H1 (cell line): ENCODE measurements around the gene DAO. TPM values are rescaled to one million over a fixed set of nuclear protein-coding genes. Genes with fewer than 3 reads are reported as not detected.

Source experiments
- CTCF ChIA-PET: fragments of 300-600 bp; sonication (Branson Sonifier 250); formaldehyde crosslinking; loops from one replicate; lab custom pipeline; 2021; ENCODE audit not compliant: partially characterized antibody; lab: Charles Lee
- POLR2A ChIA-PET: fragments of 300-600 bp; sonication (Branson Sonifier 250); formaldehyde crosslinking; loops from one replicate; lab custom pipeline; 2021; ENCODE audit warnings: inconsistent platforms; ENCODE audit not compliant: partially characterized antibody; lab: Charles Lee
- DNase-seq, 2 experiments: peaks; one replicate each; pipeline versions ENCODE4 v3.0.0 to v3.0.0-alpha.2; 2010 to 2022; ENCODE audit warnings: low spot score in 2 of 2, low read depth in 1 of 2, mixed read lengths in 1 of 2
- FAIRE-seq: peaks from 2 replicates; lab custom pipeline; 2011; peaks lifted over from hg19 to GRCh38; lab: Jason Lieb, UNC
- H2AFZ ChIP-seq: 2 replicates; pipeline ENCODE4 v1.8.1; 2012; ENCODE audit warnings: low read length, inconsistent platforms
- H2AK5ac ChIP-seq: 2 replicates; pipeline ENCODE4 v1.6.1; 2013; ENCODE audit warnings: low read depth, low read length
- H2BK120ac ChIP-seq: replicated peaks from 2 replicates; pipeline ENCODE3; 2013; ENCODE audit warnings: low read depth, low read length, inconsistent platforms
- H2BK12ac ChIP-seq: 2 replicates; pipeline ENCODE4 v1.6.1; 2013; ENCODE audit warnings: low read depth, low read length
- H2BK15ac ChIP-seq: 2 replicates; pipeline ENCODE4 v1.6.1; 2013; ENCODE audit warnings: low read length
- H2BK20ac ChIP-seq: 2 replicates; pipeline ENCODE4 v1.6.1; 2013; ENCODE audit warnings: low read length
- H2BK5ac ChIP-seq: 2 replicates; pipeline ENCODE4 v1.6.1; 2013; ENCODE audit warnings: low read depth, low read length
- H3K14ac ChIP-seq: 2 replicates; pipeline ENCODE4 v1.6.1; 2013; ENCODE audit warnings: inconsistent platforms; ENCODE audit not compliant: insufficient read length
- H3K18ac ChIP-seq: 2 replicates; pipeline ENCODE4 v1.6.1; 2013; ENCODE audit warnings: low read length; ENCODE audit errors: extremely low read depth
- H3K23ac ChIP-seq: 2 replicates; pipeline ENCODE4 v1.6.1; 2013; ENCODE audit warnings: inconsistent platforms; ENCODE audit not compliant: insufficient read length
- H3K23me2 ChIP-seq: 2 replicates; pipeline ENCODE4 v1.6.1; 2013; ENCODE audit warnings: low read depth, low read length
- H3K27ac ChIP-seq: 2 replicates; pipeline ENCODE4 v1.6.1; 2011; ENCODE audit warnings: low read depth, low read length, inconsistent platforms
- H3K27me3 ChIP-seq, 4 experiments: replicated peaks in 1 of 4; 1 replicate in 1 of 4; 2 replicates in 3 of 4; pipeline versions ENCODE4 v1.6.1 to v1.8.1; 2011 to 2013; ENCODE audit warnings: low read length in 3 of 4, mild to moderate bottlenecking in 3 of 4, inconsistent platforms in 2 of 4, mixed read lengths in 2 of 4, moderate library complexity in 1 of 4; ENCODE audit not compliant: control insufficient read depth in 3 of 4, insufficient read depth in 3 of 4; ENCODE audit errors: extremely low read depth in 1 of 4
- H3K36me3 ChIP-seq, 4 experiments: 2 replicates each; pipeline versions ENCODE4 v1.6.1 to v1.8.1; 2011 to 2013; ENCODE audit warnings: mild to moderate bottlenecking in 4 of 4, low read length in 3 of 4, moderate library complexity in 2 of 4, control low read depth in 1 of 4, inconsistent platforms in 1 of 4; ENCODE audit not compliant: insufficient read depth in 4 of 4, control insufficient read depth in 2 of 4
- H3K4ac ChIP-seq: replicated peaks from 2 replicates; pipeline ENCODE3; 2013; ENCODE audit warnings: low read length, low read depth, mixed read lengths, inconsistent platforms; ENCODE audit not compliant: insufficient read length
- H3K4me1 ChIP-seq, 4 experiments: replicated peaks in 1 of 4; 1 replicate in 1 of 4; 2 replicates in 3 of 4; pipeline versions ENCODE4 v1.6.1 to v1.8.1; 2011 to 2013; ENCODE audit warnings: low read length in 3 of 4, inconsistent platforms in 2 of 4, mixed read lengths in 1 of 4; ENCODE audit not compliant: insufficient read depth in 4 of 4, control insufficient read depth in 3 of 4
- H3K4me2 ChIP-seq, 2 experiments: 2 replicates each; pipeline versions ENCODE4 v1.6.1 to v1.8.1; 2011 to 2013; ENCODE audit warnings: low read depth in 2 of 2, low read length in 2 of 2, control low read depth in 1 of 2, inconsistent platforms in 1 of 2, mild to moderate bottlenecking in 1 of 2; ENCODE audit not compliant: insufficient read depth in 1 of 2
- H3K4me3 ChIP-seq, 4 experiments: fragments of 200-600, 300-600 bp in 1 of 4; sonication (generic), shearing (Covaris generic), sonication (Bioruptor Twin) in 1 of 4; 2 replicates each; pipeline versions ENCODE4 v1.5.1 to v1.8.1; 2011 to 2016; ENCODE audit warnings: low read length in 4 of 4, low read depth in 3 of 4, control low read depth in 2 of 4, inconsistent platforms in 2 of 4, mild to moderate bottlenecking in 2 of 4, mixed read lengths in 1 of 4, moderate library complexity in 1 of 4; ENCODE audit not compliant: insufficient read depth in 2 of 4; ENCODE audit errors: extremely low read depth in 1 of 4
- H3K56ac ChIP-seq: replicated peaks from 2 replicates; pipeline ENCODE3; 2013; ENCODE audit warnings: low read depth, mild to moderate bottlenecking, mixed read lengths, low read length, inconsistent platforms; ENCODE audit not compliant: insufficient read length
- H3K79me1 ChIP-seq: 2 replicates; pipeline ENCODE4 v1.6.1; 2013; ENCODE audit warnings: low read depth, low read length, control low read depth
- H3K79me2 ChIP-seq, 2 experiments: 2 replicates each; pipeline versions ENCODE4 v1.6.1 to v1.8.1; 2012 to 2013; ENCODE audit warnings: low read length in 2 of 2, mild to moderate bottlenecking in 2 of 2, inconsistent platforms in 1 of 2; ENCODE audit not compliant: insufficient read depth in 2 of 2, control insufficient read depth in 1 of 2
- H3K9ac ChIP-seq, 4 experiments: replicated peaks in 1 of 4; 1 replicate in 1 of 4; 2 replicates in 3 of 4; pipeline versions ENCODE4 v1.6.1 to v1.8.1; 2011 to 2013; ENCODE audit warnings: low read depth in 3 of 4, low read length in 3 of 4, control low read depth in 2 of 4, mild to moderate bottlenecking in 2 of 4, moderate library complexity in 2 of 4, inconsistent platforms in 1 of 4; ENCODE audit errors: extremely low read depth in 1 of 4
- H3K9me3 ChIP-seq, 2 experiments: 2 replicates each; pipeline versions ENCODE4 v1.6.1 to v1.8.1; 2012 to 2013; ENCODE audit warnings: mild to moderate bottlenecking in 2 of 2, moderate library complexity in 2 of 2, control low read depth in 1 of 2, inconsistent platforms in 1 of 2, low read depth in 1 of 2, low read length in 1 of 2, mixed read lengths in 1 of 2; ENCODE audit not compliant: insufficient read depth in 2 of 2
- H4K20me1 ChIP-seq, 2 experiments: replicated peaks in 1 of 2; 2 replicates each; pipeline versions ENCODE3 to v1.8.1; 2011 to 2013; ENCODE audit warnings: inconsistent platforms in 2 of 2, low read length in 2 of 2, mild to moderate bottlenecking in 1 of 2; ENCODE audit not compliant: insufficient read depth in 2 of 2, control insufficient read depth in 1 of 2
- H4K5ac ChIP-seq: 2 replicates; pipeline ENCODE4 v1.6.1; 2013; ENCODE audit warnings: low read length, low read depth, mixed read lengths, inconsistent platforms; ENCODE audit not compliant: insufficient read length
- H4K8ac ChIP-seq: 2 replicates; pipeline ENCODE4 v1.8.0; 2013; ENCODE audit warnings: mild to moderate bottlenecking, moderate library complexity, low read length, inconsistent platforms; ENCODE audit not compliant: insufficient read depth; ENCODE audit errors: extremely low read depth
- H4K91ac ChIP-seq: replicated peaks from 2 replicates; pipeline ENCODE3; 2013; ENCODE audit warnings: low read length, mixed read lengths, inconsistent platforms; ENCODE audit not compliant: insufficient read length
- CHD2 ChIP-seq: IDR thresholded peaks from 2 replicates; pipeline ENCODE4 v1.6.1; 2012; ENCODE audit warnings: low read length, improper control_type of control experiment
- CTBP2 ChIP-seq: IDR thresholded peaks from 2 replicates; pipeline ENCODE4 v1.7.0; 2011; ENCODE audit warnings: borderline replicate concordance, mild to moderate bottlenecking, moderate library complexity, mixed read lengths, low read length; ENCODE audit not compliant: insufficient read depth, insufficient read length
- EP300 ChIP-seq, 2 experiments: IDR thresholded peaks; 1 replicate in 1 of 2; 2 replicates in 1 of 2; pipeline ENCODE4 v1.6.1; 2011 to 2012; ENCODE audit warnings: low read depth in 2 of 2, low read length in 2 of 2, mild to moderate bottlenecking in 2 of 2, borderline replicate concordance in 1 of 2, inconsistent platforms in 1 of 2, moderate library complexity in 1 of 2
- EZH2 ChIP-seq: fragments of 200-600 bp; sonication (generic); IDR thresholded peaks from 2 replicates; pipeline ENCODE4 v1.7.1; 2012; ENCODE audit warnings: low read depth, mild to moderate bottlenecking, moderate library complexity, low read length, inconsistent platforms; ENCODE audit not compliant: severe bottlenecking
- HDAC6 ChIP-seq: IDR thresholded peaks from one replicate; pipeline ENCODE4 v1.7.1; 2012; ENCODE audit warnings: low read depth, mild to moderate bottlenecking, inconsistent platforms, low read length, moderate library complexity
- KDM4A ChIP-seq: IDR thresholded peaks from one replicate; pipeline ENCODE4 v1.7.1; 2012; ENCODE audit warnings: low read depth, mild to moderate bottlenecking, moderate library complexity, low read length, inconsistent platforms; ENCODE audit not compliant: severe bottlenecking
- RAD21 ChIP-seq, 2 experiments: IDR thresholded peaks in 1 of 2; conservative IDR thresholded peaks in 1 of 2; 2 replicates each; pipeline ENCODE4 v1.6.1; 2011; ENCODE audit warnings: low read depth in 2 of 2, low read length in 2 of 2, improper control_type of control experiment in 1 of 2, inconsistent platforms in 1 of 2, mild to moderate bottlenecking in 1 of 2, moderate library complexity in 1 of 2
- SIN3A ChIP-seq, 2 experiments: IDR thresholded peaks in 1 of 2; conservative IDR thresholded peaks in 1 of 2; 2 replicates each; pipeline ENCODE4 v1.6.1; 2011 to 2012; ENCODE audit warnings: low read length in 2 of 2, improper control_type of control experiment in 1 of 2, low read depth in 1 of 2, mild to moderate bottlenecking in 1 of 2
- SIX5 ChIP-seq: IDR thresholded peaks from 2 replicates; pipeline ENCODE4 v1.6.1; 2011; ENCODE audit warnings: mild to moderate bottlenecking, low read depth, low read length
- SP4 ChIP-seq: IDR thresholded peaks from 2 replicates; pipeline ENCODE4 v1.6.1; 2012; ENCODE audit warnings: low read length, inconsistent platforms
- SRF ChIP-seq: IDR thresholded peaks from 2 replicates; pipeline ENCODE4 v1.6.1; 2011; ENCODE audit warnings: mild to moderate bottlenecking, low read depth, low read length, moderate library complexity
- WGBS, 2 experiments: shearing (Covaris generic) in 1 of 2; methylation state at CpG; one replicate each; pipeline versions ENCODE4 v1.1.6 to v1.1.7; 2013 to 2015; ENCODE audit warnings: low lambda C conversion rate in 2 of 2, mixed read lengths in 2 of 2, inconsistent platforms in 1 of 2, low coverage in 1 of 2, missing lambda C conversion rate in 1 of 2; ENCODE audit not compliant: insufficient replicate concordance in 2 of 2, insufficient coverage in 1 of 2, insufficient read length in 1 of 2; ENCODE audit errors: extremely low coverage in 1 of 2, missing lambda C conversion rate in 1 of 2; 5-methylcytosine and 5-hydroxymethylcytosine counted together
- polyA plus RNA-seq, 7 experiments: library from polyadenylated mRNA; depleted of rRNA in 3 of 7; stranded (reverse) in 5 of 7; unstranded in 2 of 7; fragments of >200 nt in 5 of 7; fragments of 200-250 nt in 2 of 7; gene quantifications; 1 replicate in 5 of 7; 2 replicates in 1 of 7; 4 replicates in 1 of 7; pipeline versions ENCODE4 v1.2.1 to v1.2.3, GENCODE V29; 2011 to 2013; ENCODE audit warnings: missing spikeins in 2 of 7, mixed read lengths in 2 of 7
- total RNA-seq: library from RNA; stranded (reverse); fragmentation: NEBNext Ultra II Directional; extraction: Animal tissue kit (Norgen Biotek cat#: 25700); gene quantifications from 2 replicates; pipeline ENCODE4 v1.2.1, GENCODE V29; 2021
- TF ChIP-seq, protein P1 (sequence below): IDR thresholded peaks from 2 replicates; pipeline ENCODE4 v1.6.1; 2012; ENCODE audit warnings: inconsistent platforms

Gene DAO
- total and polyA plus RNA-seq, 2 of the 8 experiments (the other 6 are each of a cell fraction or from before 2014, with no cell fraction given): not detected

DNA sequence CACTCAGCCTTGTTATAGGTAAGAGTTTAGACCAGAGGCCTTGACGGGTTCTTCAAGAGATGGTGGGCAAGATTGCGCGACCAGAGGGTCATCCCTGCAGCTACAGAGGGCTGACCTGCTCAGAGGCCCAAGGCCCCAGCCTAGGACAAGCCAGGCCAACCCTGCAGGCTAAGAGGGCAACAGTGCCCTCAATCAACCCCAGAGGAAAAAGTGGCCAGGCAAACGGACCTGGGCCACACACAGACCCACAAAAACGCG, 23.8 kb upstream of the DAO start:
- DNase-seq (no peak), FAIRE-seq (no peak)
- no peak overlapping the region for H3K14ac ChIP-seq
- peaks cover 2 to 6% of the 10 kb centered on the region in 2 experiments for H4K20me1 ChIP-seq
- H2BK5ac ChIP-seq: 0 out of 2 replicates have a peak overlapping the region, but pooled peaks have one; percentile 71
- H3K79me2 ChIP-seq: peaks cover 0 to 31% of the 10 kb centered on the region in 2 experiments; a peak in 2 of 4 replicates
- peaks cover 13% of the 10 kb centered on the region for H3K79me1 ChIP-seq
- H2BK15ac ChIP-seq: 0 out of 2 replicates have a peak overlapping the region, but pooled peaks have one; percentile 95
- no peak overlapping the region for H3K27ac ChIP-seq
- no peak overlapping the region for H3K56ac ChIP-seq
- peak overlapping the region; percentile 87; the same call in 1 of the 2 replicates for H3K18ac ChIP-seq
- H2AK5ac ChIP-seq: peak overlapping the region; percentile 17; the same call in 1 of the 2 replicates
- H3K4me2 ChIP-seq: peak overlapping the region; percentile 92 to 94
- H3K4me3 ChIP-seq: peak overlapping the region; percentile 2 to 81 (median 72); a peak in 4 of 8 replicates
- H3K36me3 ChIP-seq: peaks cover 0 to 9% (median 0%) of the 10 kb centered on the region in 4 experiments; a peak in 1 of 8 replicates
- H3K4me1 ChIP-seq: peaks cover 4 to 29% (median 18%) of the 10 kb centered on the region in 4 experiments
- CTCF ChIA-PET: no interaction called here
- H2BK120ac ChIP-seq: no peak overlapping the region
- no peak overlapping the region for H2AFZ ChIP-seq
- 0 out of 7 replicates have a peak overlapping the region, but pooled peaks of 1 of the 4 experiments have one; percentile 53 for H3K9ac ChIP-seq
- H4K8ac ChIP-seq: no peak overlapping the region
- no peak overlapping the region for H2BK20ac ChIP-seq
- H3K27me3 ChIP-seq: peaks cover 0 to 2% (median 0%) of the 10 kb centered on the region in 4 experiments; a peak in 3 of 7 replicates
- H4K91ac ChIP-seq: peak overlapping the region; percentile 2
- peaks cover 14% of the 10 kb centered on the region for H3K23me2 ChIP-seq
- H2BK12ac ChIP-seq: peak overlapping the region; percentile 92; the same call in 1 of the 2 replicates
- no peak overlapping the region for H3K23ac ChIP-seq
- H4K5ac ChIP-seq: no peak overlapping the region
- POLR2A ChIA-PET: interaction anchor here (1.0 to 3.6 kb wide), 2 partner anchors 11 to 14 kb away, joined by 4 to 10 read pairs; no protein-coding TSS in a partner anchor
- H3K9me3 ChIP-seq: 0 out of 4 replicates have a peak, but pooled peaks cover 0 to 4% of the 10 kb centered on the region in 2 experiments
- H3K4ac ChIP-seq: no peak overlapping the region
- WGBS, 2 experiments: 78% methylated on average over 6 of the region's 6 CpGs; no CpG with 5 or more reads in 1 of the 2 experiments
- TF ChIP-seq RAD21 (IDR thresholded peaks at IDR 0.05 in 1 of 2, conservative IDR thresholded peaks at IDR 0.05 in 1 of 2; ENCODE audit: low read depth in 2 of 2, low read length in 2 of 2) (no peak), CHD2 (no peak), SP4 (no peak), CTBP2 (no peak), KDM4A (no peak), HDAC6 (no peak), SIN3A (conservative IDR thresholded peaks at IDR 0.05 in 1 of 2, IDR thresholded peaks at IDR 0.05 in 1 of 2; ENCODE audit: low read depth in 1 of 2, low read length in 2 of 2) (no peak), EZH2 (no peak), SRF (no peak), SIX5 (no peak), EP300 (IDR thresholded peaks at IDR 0.05; ENCODE audit: borderline replicate concordance in 1 of 2, low read depth in 2 of 2, low read length in 2 of 2) (no peak)
- TF ChIP-seq, protein P1, sequence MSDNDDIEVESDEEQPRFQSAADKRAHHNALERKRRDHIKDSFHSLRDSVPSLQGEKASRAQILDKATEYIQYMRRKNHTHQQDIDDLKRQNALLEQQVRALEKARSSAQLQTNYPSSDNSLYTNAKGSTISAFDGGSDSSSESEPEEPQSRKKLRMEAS: no peak
